NCI-H510A (cell line): ENCODE data around the gene GANC.

ENCODE experiments used
- DNase-seq: peaks from one replicate; lab custom pipeline; 2025; lab: John Stamatoyannopoulos, UW

Gene GANC

GRCh38 chr15:42348083-42348482 is 75.1 kb downstream of the GANC start:
- DNase-seq = no peak

GRCh38 chr15:42349186-42349585 is 76.2 kb downstream of the GANC start:
- no peak for DNase-seq

GRCh38 chr15:42352401-42352800 is 79.4 kb downstream of the GANC start:
- no peak for DNase-seq

- no peak for DNase-seq
These were observed 80.1 kb downstream of the GANC start for GRCh38 chr15:42353061-42353460.

- no peak for DNase-seq
These were observed 81.8 kb downstream of the GANC start for GRCh38 chr15:42354824-42355223.

- no peak for DNase-seq
These were observed 82.3 kb downstream of the GANC start for GRCh38 chr15:42355291-42355690.

- no peak for DNase-seq
These were observed 83.8 kb downstream of the GANC start for GRCh38 chr15:42356851-42357250.

- peak; percentile 5 for DNase-seq
These were observed 85.1 kb downstream of the GANC start for GRCh38 chr15:42358141-42358540.

- no peak for DNase-seq
These were observed 86.2 kb downstream of the GANC start, which contains the start of gene CAPN3 for GRCh38 chr15:42359249-42359648. Gene CAPN3, plus strand, starts transcription at chr15:42359501. Its CDS starts 305 bp downstream, at chr15:42359806.

- no peak for DNase-seq
These were observed 87.0 kb downstream of the GANC start for GRCh38 chr15:42359985-42360384.

GRCh38 chr15:42360535-42361112 is 87.6 kb downstream of the GANC start:
- no peak for DNase-seq

- no peak for DNase-seq
These were observed 90.5 kb downstream of the GANC start for GRCh38 chr15:42363487-42363886.

- no peak for DNase-seq
These were observed 90.9 kb downstream of the GANC start for GRCh38 chr15:42363942-42364341.

- peak; percentile 57 for DNase-seq
These were observed 91.5 kb downstream of the GANC start for GRCh38 chr15:42364529-42364928.

GRCh38 chr15:42365921-42366550 is 93.0 kb downstream of the GANC start:
- DNase-seq = no peak

- DNase-seq = no peak
These were observed 94.0 kb downstream of the GANC start for GRCh38 chr15:42367041-42367440.

- no peak for DNase-seq
These were observed 95.1 kb downstream of the GANC start for GRCh38 chr15:42368096-42368495.

GRCh38 chr15:42371096-42371495 is 98.1 kb downstream of the GANC start:
- DNase-seq = no peak

- DNase-seq = no peak
These were observed 100.3 kb downstream of the GANC start for GRCh38 chr15:42373274-42373673.

GRCh38 chr15:42373936-42374335 is 100.9 kb downstream of the GANC start:
- DNase-seq = no peak

GRCh38 chr15:42374810-42375209 is 101.8 kb downstream of the GANC start:
- DNase-seq = no peak

GRCh38 chr15:42375252-42375651 is 102.3 kb downstream of the GANC start:
- no peak for DNase-seq

GRCh38 chr15:42375941-42376340 is 102.9 kb downstream of the GANC start:
- DNase-seq = no peak

GRCh38 chr15:42378011-42378410 is 105.0 kb downstream of the GANC start:
- no peak for DNase-seq
